H1 (cell line): ENCODE measurements around the gene DIP2C. TPM values are rescaled to one million over a fixed set of nuclear protein-coding genes. Genes with fewer than 3 reads are reported as not detected.

Experiments used
- CHD7 ChIP-seq: fragments of 300-600 bp; sonication (generic); IDR thresholded peaks from 2 replicates; pipeline ENCODE4 v1.7.1; 2012; ENCODE audit warnings: low read length, moderate library complexity, mild to moderate bottlenecking, inconsistent platforms; ENCODE audit not compliant: insufficient replicate concordance
- EZH2 ChIP-seq: fragments of 200-600 bp; sonication (generic); IDR thresholded peaks from 2 replicates; pipeline ENCODE4 v1.7.1; 2012; ENCODE audit warnings: low read depth, mild to moderate bottlenecking, moderate library complexity, low read length, inconsistent platforms; ENCODE audit not compliant: severe bottlenecking
- FOSL1 ChIP-seq: IDR thresholded peaks from 2 replicates; pipeline ENCODE4 v1.6.1; 2011; ENCODE audit warnings: mild to moderate bottlenecking, low read depth, low read length, moderate library complexity; ENCODE audit not compliant: insufficient read depth
- RBBP5 ChIP-seq: IDR thresholded peaks from 2 replicates; pipeline ENCODE4 v1.7.1; 2012; ENCODE audit warnings: low read depth, mild to moderate bottlenecking, inconsistent platforms, low read length, moderate library complexity, borderline replicate concordance
- SIX5 ChIP-seq: IDR thresholded peaks from 2 replicates; pipeline ENCODE4 v1.6.1; 2011; ENCODE audit warnings: mild to moderate bottlenecking, low read depth, low read length
- SUZ12 ChIP-seq: fragments of 200-600 bp; sonication (generic); IDR thresholded peaks from 2 replicates; pipeline ENCODE4 v1.6.1; 2012; ENCODE audit warnings: mild to moderate bottlenecking, inconsistent platforms, low read length, moderate library complexity, mixed read lengths
- TEAD4 ChIP-seq: IDR thresholded peaks from 2 replicates; pipeline ENCODE4 v1.6.1; 2012; ENCODE audit warnings: low read depth, low read length, inconsistent platforms, mixed read lengths
- polyA plus RNA-seq, 7 experiments: library from polyadenylated mRNA; depleted of rRNA in 3 of 7; stranded (reverse) in 5 of 7; unstranded in 2 of 7; fragments of >200 nt in 5 of 7; fragments of 200-250 nt in 2 of 7; gene quantifications; 1 replicate in 5 of 7; 2 replicates in 1 of 7; 4 replicates in 1 of 7; pipeline versions ENCODE4 v1.2.1 to v1.2.3, GENCODE V29; 2011 to 2013; ENCODE audit warnings: missing spikeins in 2 of 7, mixed read lengths in 2 of 7
- total RNA-seq: library from RNA; stranded (reverse); fragmentation: NEBNext Ultra II Directional; extraction: Animal tissue kit (Norgen Biotek cat#: 25700); gene quantifications from 2 replicates; pipeline ENCODE4 v1.2.1, GENCODE V29; 2021

The DIP2C gene
- total and polyA plus RNA-seq, 2 of the 8 experiments (the other 6 are each of a cell fraction or from before 2014, with no cell fraction given) = 3.8 to 9.3 TPM

- no peak for TF ChIP-seq CHD7
- TF ChIP-seq SUZ12 = no peak
- TF ChIP-seq TEAD4 = no peak
- no peak for TF ChIP-seq EZH2
- TF ChIP-seq RBBP5 = no peak
- TF ChIP-seq SIX5 = no peak
- TF ChIP-seq FOSL1 = no peak
Observed at GRCh38 chr10:429696-430095, 259.8 kb downstream of the DIP2C start (continued).
